DMS114 treated with DMSO at 0.1 percent for 48 hours (cell line): ENCODE data around the gene PRDM2.

ENCODE experiments used
- DNase-seq: peaks from one replicate; lab custom pipeline; 2025; ENCODE audit not compliant: unreplicated experiment; lab: John Stamatoyannopoulos, UW

The PRDM2 gene

GRCh38 chr1:13830616-13831280 lies 130.8 kb downstream of the PRDM2 start:
- DNase-seq, result no peak

DNA sequence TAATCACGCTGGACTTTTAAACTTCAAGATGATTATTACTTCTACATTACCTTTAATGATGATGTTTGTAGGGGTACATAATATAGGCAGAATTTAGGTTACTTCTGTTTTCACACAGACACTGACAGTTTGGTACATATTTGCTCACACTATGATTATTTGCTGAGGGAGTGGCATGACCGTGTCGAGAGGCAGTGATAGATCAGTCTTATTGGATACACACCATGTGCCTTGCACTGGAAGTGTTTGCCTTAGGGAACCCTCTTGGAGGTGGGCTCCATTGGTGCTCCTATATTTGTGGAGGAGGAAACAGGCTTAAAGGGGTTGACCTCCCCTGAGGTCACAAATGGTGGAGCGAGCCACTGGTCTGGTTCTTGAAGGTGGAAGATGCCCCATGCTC lies 132.1 kb downstream of the PRDM2 start:
- no peak for DNase-seq

GRCh38 chr1:13832536-13832935 lies 132.5 kb downstream of the PRDM2 start:
- DNase-seq, result no peak

DNA sequence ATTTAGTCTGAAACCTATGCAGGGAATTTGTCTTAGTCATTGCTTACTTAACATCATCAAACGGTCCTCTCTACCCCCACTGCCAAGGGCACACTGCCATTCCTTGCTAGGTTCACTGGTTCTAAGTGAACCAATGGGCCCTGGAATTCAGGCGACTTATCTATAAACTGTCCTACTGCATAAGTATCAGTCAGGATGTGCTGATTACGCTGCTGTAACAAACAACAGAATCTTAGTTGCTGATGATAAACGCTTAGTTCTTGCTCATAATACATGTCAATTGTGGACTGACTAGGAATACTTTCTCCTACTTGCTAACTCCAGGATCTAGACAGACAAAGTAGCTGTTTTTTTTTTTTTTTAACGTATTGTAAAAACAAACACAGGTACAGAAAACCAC lies 136.1 kb downstream of the PRDM2 start:
- no peak for DNase-seq

DNA sequence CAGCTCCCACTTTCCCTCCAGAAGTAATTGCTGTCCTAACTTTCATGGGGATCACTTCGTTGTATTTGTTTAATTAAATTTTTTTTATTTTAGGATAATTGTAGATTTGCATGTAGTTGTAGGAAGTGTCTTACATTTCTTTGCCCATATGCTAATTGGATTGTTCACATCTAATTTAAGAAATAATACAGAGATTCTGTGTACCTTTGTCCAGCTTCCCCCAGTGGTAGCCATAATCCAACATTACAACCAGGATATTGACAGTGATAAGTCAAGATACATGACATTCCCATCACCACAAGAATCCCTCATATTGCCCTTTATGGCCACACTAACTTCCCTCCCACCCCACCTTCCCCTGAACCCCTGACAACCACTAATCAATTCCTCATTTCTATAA lies 136.6 kb downstream of the PRDM2 start:
- no peak for DNase-seq

DNA sequence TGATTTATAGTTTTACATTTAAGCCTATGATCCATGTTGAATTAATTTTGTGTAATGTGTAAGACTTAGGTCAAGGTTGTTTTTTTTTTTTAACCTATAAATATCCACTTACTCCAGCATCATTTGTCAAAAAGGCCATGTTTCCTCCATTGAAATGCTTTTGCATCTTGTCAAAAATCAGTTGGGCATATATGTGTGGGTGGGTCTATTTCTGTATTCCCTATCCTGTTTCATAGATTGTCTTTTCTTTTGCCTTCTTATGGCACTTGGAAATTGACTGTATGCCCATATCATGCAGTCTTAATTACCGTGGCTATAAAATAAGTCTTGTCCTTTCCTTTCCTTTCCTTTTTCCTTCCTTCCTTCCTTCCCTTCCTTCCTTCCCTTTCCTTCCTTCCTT lies 138.2 kb downstream of the PRDM2 start:
- no peak for DNase-seq

- DNase-seq, result no peak
These were observed 142.5 kb downstream of the PRDM2 start for GRCh38 chr1:13842497-13842896.

DNA sequence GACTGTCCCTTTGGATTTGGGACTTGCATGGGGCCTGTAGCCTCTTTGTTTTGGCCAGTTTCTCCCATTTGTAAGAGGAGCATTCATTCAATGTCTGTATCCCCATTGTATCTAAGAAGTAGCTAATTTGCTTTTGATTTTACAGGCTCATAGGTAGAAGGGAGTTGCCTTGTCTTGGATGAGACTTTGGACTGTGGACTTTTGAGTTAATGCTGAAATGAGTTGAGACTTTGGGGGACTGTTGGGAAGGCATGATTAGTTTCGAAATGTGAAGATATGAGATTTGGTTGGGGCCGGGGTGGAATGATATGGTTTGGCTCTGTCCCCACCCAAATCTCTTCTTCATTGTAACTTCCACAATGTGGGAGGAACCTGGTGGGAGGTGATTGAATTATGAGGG lies 151.7 kb downstream of the PRDM2 start:
- DNase-seq, result no peak

GRCh38 chr1:13855554-13855953 lies 155.6 kb downstream of the PRDM2 start:
- DNase-seq, result no peak

- DNase-seq, result no peak
These were observed 160.0 kb downstream of the PRDM2 start for GRCh38 chr1:13860031-13860430.

DNA sequence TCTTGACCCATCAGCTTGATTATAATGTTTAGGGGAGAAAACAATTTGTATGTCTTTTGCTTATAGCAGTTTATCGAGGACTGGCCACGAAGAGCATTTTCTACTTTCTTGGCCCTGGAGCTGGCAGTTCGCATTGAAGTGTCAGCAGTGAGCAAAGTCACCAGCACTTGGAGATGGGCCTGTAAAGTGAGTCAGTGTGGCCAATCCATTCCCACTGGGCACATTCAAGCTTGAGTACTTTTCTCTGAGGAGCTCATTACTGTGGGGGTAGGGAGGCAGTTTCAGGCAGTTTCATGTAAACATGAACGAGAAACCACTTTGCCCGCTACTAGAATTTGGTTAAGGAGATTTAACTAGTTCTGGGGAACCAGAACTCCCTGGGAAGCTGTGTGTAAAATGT lies 164.8 kb downstream of the PRDM2 start:
- no peak for DNase-seq

DNA sequence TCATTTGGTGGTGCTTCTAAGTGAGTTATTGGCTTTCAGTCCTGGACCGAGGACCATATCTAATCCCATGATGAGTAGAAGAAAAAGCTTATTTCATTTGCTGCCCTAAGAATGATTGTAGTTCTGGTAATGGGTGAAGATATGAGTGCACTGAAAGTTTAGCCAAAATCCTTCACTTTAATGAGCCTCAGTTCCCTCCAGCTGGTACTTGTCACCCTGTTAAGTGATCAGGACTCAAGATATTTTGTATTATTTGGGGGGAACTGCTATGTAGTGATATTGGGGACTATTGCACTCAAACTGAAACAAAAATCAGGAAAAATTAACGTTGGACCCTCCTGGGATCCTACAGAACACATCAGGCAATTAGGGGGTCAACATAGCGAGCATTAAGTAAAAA lies 165.9 kb downstream of the PRDM2 start:
- DNase-seq, result no peak

DNA sequence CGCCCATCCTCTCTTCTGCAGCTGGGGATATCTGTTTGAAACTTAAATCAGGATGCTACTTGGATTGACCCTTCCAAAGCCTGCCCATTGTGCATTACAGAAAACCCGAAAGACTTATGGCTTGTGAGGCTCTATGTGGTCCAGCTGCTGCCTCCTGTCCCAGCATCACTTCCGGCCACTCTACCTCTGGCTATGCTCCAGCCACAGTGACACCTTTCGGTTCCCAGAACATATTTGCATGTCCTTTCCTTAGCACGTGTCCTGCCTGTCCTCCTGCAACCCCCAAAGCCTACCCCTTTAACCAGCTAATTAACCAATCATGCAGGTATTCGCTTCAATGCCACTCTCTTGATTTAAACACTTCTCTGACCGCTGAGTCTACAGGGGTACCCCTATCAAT lies 167.6 kb downstream of the PRDM2 start:
- no peak for DNase-seq

GRCh38 chr1:13869172-13869797 lies 169.3 kb downstream of the PRDM2 start:
- no peak for DNase-seq

GRCh38 chr1:13871413-13871812 lies 171.4 kb downstream of the PRDM2 start:
- no peak for DNase-seq

GRCh38 chr1:13871886-13872285 lies 171.9 kb downstream of the PRDM2 start:
- no peak for DNase-seq

GRCh38 chr1:13873032-13873431 lies 173.0 kb downstream of the PRDM2 start:
- no peak for DNase-seq
